CD4-positive, alpha-beta T cell treated with Interleukin-2 at 100 ng/mL for 4 hours (primary cell): Measurements from ENCODE around the gene OR14A16.

ENCODE experiments used
- DNase-seq: peaks from one replicate; pipeline ENCODE4 v3.0.0-alpha.2; 2020; ENCODE audit warnings: low spot score

OR14A16 gene

GRCh38 chr1:247824023-247824422 lies at the start of gene OR14A16:
TSS of gene OR14A16 (minus strand) at chr1:247824119. CDS start at chr1:247815729, 8,390 bp downstream.
- no peak for DNase-seq

DNA sequence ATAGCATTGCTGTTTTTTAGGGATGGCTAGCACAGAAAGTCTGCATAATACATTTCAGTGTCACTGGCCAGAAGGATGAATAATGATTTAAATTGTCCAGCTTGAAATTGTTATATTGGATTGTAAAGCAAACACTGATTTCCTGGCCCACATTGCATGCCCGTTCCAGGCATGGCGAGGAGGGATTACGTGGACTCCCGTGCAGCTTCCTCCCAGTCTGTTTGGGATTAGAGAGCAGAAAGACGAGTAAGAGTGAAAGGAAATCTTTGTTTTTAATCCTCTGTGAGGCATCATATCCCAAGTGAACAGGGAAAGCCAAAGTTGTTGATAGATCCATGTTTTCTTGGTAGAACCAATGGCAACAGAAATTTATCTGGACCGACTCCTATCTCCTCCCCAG lies 41.5 kb upstream of the OR14A16 start:
- DNase-seq = no peak

- no peak for DNase-seq
Observed at GRCh38 chr1:247864644-247865043, 40.7 kb upstream of the OR14A16 start.

DNA sequence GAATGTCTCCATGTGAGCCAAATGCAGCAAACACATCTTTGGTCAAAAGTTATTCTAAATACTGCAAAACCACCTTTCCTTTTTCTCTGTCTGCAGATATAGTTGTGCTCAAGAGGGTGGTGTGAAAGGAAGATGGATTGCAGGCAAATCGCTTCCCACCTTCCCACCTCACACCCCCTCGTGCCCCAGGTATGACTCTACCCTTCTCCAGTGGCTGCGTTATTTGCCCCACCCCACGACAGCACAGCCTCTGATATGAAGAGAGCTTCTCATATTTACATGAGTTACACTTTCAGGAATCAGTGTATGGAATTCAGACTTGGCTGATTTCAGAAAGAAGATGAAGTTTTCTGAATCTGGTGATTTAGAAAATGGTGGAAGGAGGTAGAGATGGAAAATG lies 38.8 kb upstream of the OR14A16 start:
- no peak for DNase-seq

- DNase-seq = no peak
Observed at GRCh38 chr1:247857985-247858619, 34.2 kb upstream of the OR14A16 start.

GRCh38 chr1:247857069-247857984 lies 33.4 kb upstream of the OR14A16 start, which contains the start of gene TRIM58:
TSS of gene TRIM58 (plus strand) at chr1:247857187. CDS start at chr1:247857247, 60 bp downstream.
- DNase-seq = no peak

- no peak for DNase-seq
Observed at GRCh38 chr1:247855911-247856310, 32.0 kb upstream of the OR14A16 start.

DNA sequence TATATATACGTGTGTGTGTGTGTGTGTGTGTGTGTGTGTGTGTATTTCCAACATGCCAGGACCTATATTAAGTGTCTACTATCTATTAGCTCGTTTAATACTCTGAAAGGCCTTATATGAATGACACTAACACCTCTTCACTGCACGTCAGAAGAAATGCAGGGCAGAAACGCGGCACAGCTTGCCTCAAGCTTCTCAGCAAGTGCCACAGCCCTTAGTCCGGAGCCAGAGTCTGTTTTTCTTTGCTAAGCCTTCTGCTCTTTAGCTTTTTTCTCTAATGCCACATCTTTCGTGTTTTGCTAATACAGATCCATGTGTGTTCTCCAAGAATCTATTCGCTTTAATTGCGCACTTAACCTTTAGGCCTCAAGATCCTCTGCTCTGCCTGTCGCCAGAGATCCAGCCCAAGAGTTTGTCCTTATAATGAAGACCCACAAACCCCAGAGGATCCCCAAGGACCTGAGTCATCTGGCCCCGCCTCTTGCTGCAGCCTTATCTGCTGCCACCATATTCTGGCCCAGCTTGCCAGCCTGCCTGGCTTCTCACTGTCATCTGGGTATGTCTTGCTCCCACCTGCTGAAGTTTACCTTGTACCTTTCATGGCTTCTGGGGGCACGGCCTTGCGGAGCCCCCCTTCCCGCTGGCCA lies 31.1 kb upstream of the OR14A16 start:
- no peak for DNase-seq

- no peak for DNase-seq
Observed at GRCh38 chr1:247849616-247850015, 25.7 kb upstream of the OR14A16 start.

- no peak for DNase-seq
Observed at GRCh38 chr1:247848346-247848745, 24.4 kb upstream of the OR14A16 start.

DNA sequence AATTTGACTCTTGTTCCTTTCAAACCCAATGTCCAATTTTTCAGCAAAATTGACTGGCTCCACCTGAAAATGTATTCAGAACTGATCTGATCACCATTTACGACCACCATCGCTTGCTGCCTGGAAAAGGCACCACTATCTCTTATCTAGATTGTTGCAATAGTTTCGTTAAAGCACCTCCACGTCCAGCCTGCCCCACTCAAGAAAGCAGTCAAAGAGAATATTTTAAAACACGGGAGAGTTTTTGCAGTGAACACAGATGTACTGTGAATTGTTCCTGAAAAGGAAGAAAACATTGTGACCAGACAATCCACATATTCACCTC lies 21.7 kb upstream of the OR14A16 start:
- DNase-seq = no peak

DNA sequence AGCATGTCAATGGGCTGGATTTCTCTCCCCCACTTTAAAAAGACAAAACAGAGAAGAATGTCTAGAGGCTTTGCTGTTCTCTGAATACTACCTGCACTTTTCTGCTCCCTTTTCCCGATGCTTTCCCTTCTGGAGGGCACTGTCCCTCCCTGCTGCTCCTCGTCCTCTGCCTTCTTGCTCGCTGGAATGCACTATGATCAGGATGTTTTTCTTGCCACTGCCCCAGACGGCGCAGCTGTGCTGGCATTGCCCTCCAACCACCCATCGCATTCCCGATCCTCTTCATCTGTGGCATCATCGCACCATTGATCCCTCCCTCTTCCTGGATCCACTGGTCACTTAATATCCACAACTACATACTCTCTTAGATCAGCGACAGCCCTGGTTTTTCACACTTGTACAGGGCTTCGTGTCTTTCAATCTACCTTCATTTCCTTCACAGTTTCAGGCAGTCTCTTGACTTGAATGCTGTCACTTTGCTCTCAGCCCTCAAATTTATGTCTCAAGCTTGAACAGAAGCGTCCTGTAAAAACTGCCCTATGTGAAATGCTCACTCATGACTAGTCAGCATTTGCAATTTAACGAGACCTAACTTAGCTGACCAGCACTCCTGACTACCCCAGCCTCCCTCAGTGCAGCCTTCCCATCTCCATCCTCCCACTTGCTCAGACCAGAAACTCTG lies 21.2 kb upstream of the OR14A16 start:
- no peak for DNase-seq

DNA sequence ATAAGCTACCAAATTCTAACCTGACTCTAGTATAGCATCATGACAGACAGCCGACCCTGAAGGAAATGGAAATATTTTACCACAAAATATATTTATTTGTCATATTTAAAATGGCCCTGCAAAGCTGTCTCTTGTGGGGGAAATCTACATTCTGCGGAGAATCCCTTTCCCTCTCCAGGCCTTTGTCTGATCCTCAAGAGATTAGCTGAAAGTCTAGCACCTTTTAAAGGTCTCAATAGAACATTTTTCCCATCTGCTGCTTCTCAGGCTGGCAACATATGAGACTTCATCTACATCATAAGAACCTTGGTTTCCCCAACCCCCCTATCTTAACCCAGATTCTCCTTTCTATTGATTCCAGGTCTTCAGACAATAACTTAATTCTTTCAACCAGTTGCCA lies 19.5 kb upstream of the OR14A16 start:
- DNase-seq = no peak

DNA sequence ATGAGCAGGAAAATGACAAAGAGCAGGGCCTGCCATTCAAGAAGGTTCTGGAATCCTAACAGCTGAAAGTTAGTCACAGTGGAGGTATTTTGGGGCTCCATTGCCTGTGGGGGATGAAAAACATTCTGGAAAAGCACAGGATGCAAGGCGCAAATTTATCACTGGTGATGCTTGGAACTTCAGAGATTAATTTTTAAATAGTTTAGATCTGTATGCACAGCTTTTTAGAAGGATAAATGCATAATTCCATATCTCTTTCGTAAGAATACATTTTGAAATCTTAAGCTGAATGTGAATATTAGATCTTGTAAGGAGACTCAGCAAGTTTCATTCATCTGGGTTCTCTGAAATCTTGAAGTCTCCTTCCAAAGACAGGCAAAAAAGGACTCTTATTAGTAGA lies 17.9 kb upstream of the OR14A16 start, which contains the start of gene OR11L1:
TSS of gene OR11L1 (minus strand) at position 101 of the 400 bp plus-strand sequence. CDS start at position 101, 0 bp downstream.
- DNase-seq = no peak

DNA sequence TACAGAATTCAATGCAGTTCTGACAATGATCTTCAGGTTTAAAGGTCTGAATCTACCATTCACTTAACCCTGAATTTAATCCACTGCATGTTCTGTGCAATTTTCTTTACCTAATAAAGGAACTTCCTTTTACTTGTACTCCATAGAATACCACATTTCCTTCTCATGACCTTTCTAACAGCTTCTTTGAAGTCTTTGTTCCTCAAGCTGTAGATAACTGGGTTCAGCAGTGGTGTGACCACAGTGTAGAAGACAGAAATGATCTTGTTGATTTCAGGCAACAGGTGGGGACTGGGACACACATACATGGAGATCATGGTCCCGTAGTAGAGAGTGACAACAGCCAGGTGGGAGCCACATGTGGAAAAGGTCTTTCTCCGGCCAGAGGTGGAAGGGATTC lies 16.9 kb upstream of the OR14A16 start:
- DNase-seq = no peak

DNA sequence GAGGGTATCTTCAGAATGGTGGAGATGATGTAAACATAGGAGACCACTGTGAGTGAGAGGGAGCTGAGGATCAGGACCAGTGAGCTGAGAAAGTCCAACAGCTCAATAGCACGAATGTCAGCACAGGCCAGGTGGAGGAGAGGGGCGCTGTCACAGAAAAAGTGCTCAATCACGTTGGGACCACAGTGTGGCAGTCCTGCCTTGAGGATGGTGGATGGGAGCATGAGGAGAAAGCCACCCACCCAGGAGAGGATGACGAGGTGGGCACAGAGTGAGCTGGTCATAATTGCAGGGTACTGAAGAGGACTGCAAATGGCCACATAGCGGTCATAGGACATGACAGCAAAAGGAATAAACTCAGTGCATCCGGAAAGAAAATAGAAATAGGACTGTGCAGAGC lies 9.7 kb upstream of the OR14A16 start:
- DNase-seq = no peak

DNA sequence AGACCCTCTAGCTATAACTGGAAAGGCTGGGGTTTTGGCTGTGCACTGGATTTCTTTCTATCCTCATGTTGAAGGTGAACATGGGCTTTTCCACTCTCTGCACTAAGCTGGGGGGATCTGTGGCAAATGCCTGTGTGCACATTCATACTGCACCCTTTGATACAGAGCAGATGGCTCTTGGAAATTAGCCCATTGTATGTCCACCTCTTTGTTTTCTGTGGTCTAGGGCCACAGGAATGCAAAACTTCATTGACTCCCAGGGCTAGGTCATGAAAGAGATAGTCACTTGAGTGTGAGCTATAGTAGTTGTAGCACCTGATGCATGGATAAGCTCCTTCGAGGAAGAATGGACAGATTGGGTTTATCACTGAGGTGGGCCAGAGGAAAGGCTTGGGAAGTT lies 5.7 kb upstream of the OR14A16 start:
- no peak for DNase-seq

DNA sequence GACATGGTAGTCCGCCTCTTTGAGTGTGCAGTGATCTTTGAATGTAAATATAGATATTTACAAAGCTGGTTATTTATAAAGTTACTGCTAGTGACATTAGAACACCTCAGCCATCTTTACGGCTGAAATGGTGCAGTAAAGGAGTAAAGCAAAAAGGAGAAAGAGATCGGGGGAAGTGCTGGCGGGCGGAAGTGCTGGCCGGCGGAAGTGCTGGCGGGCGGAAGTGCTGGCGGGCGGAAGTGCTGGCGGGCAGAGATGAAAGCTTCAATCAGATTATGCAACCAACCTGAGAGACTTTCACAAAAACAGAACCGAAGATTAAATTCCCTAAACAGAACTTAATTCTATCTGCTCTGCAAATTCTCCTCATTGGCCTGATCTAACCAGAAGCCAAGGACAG lies 1.4 kb upstream of the OR14A16 start:
- DNase-seq = no peak

- DNase-seq = no peak
Observed at GRCh38 chr1:247822060-247822459, 1.9 kb downstream of the OR14A16 start.

DNA sequence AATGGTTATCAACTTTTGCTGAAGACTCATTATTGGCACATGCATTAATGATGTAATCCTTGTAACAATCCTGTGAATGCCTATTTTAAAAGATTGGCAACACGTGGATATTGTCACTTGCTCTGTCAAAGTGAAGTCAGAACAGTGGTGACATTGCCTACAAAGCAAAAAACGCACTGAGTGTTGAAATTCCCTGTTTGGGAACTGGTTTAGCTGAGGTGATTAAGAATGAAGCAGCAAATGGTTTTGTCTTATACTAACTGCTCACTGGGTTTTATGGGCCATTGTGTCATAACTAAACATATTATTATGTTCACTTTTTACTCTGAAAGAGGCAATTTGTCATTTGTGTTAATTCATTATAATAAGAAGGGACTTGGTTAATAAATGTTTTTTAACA lies 11.3 kb downstream of the OR14A16 start:
- no peak for DNase-seq

DNA sequence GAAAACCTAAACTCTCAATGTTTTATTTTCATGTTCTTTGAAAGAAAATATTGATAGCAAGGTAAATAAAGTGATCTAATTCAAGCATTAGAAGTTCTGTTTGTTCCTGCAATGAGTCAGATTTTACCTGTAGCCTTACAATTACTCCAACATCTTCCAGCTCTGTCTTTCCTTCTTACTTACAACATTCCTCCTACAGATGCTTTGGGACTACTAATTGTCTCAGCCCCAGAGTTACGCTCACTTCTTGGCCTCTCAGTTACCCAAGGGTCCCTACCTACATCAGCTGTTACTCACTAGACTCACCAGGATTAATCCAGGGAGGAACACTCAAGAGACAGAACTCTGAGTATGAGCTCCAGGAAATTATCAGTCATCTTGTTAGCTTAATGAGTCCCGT lies 26.4 kb downstream of the OR14A16 start:
- DNase-seq = no peak

DNA sequence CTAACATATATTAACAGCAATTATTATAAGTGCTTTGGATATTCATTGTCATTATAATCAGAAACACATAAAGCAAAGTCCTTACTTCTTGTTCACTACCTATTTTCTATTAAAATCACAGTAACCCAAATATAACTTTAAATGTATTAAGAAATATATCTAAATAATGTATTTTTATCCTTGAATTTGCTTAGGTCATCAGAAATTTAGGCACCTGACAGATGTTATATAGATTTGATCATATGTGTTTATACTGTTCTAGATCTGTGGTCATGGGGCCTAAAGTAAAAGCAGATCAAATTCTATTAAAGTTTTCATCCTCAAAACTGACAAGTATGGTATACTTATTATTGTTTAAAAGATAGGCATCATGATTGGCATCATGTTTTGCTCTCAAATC lies 54.3 kb downstream of the OR14A16 start:
- DNase-seq = no peak
